Femur (tissue), 1 donor: ENCODE measurements around the gene ETV7.
"Not testable (repeated sequence)": the region's sequence is repeated elsewhere in the genome, so short reads cannot be mapped to it uniquely, and the experiment has no call there.

Source experiments
- DNase-seq: peaks from one replicate; pipeline ENCODE4 v3.0.0-alpha.2; 2017

ETV7 gene

GRCh38 chr6:36387440-36388303 is at the start of gene ETV7:
TSS of gene ETV7 (minus strand) at chr6:36387669. CDS start at chr6:36387541, 128 bp downstream.
- DNase-seq, result peak; percentile 44

- no peak for DNase-seq
These were observed 49.0 kb upstream of the ETV7 start for GRCh38 chr6:36436466-36436865.

GRCh38 chr6:36432151-36432671 is 44.7 kb upstream of the ETV7 start:
- no peak for DNase-seq

GRCh38 chr6:36431197-36431596 is 43.7 kb upstream of the ETV7 start:
- DNase-seq, result no peak

GRCh38 chr6:36430351-36430750 is 42.9 kb upstream of the ETV7 start:
- DNase-seq, result no peak

GRCh38 chr6:36428911-36429310 is 41.4 kb upstream of the ETV7 start:
- no peak for DNase-seq

- no peak for DNase-seq
These were observed 39.2 kb upstream of the ETV7 start for GRCh38 chr6:36426622-36427021.

GRCh38 chr6:36423101-36423824 is 35.8 kb upstream of the ETV7 start:
- DNase-seq, result peak; percentile 99

GRCh38 chr6:36422714-36423100 is 35.2 kb upstream of the ETV7 start:
- DNase-seq, result no peak

- no peak for DNase-seq
These were observed 31.8 kb upstream of the ETV7 start for GRCh38 chr6:36419310-36419709.

- no peak for DNase-seq
These were observed 31.1 kb upstream of the ETV7 start for GRCh38 chr6:36418558-36418957.

GRCh38 chr6:36414481-36414880 is 27.0 kb upstream of the ETV7 start:
- no peak for DNase-seq

- DNase-seq, result no peak
These were observed 26.3 kb upstream of the ETV7 start for GRCh38 chr6:36413489-36414480.

GRCh38 chr6:36409718-36410117 is 22.2 kb upstream of the ETV7 start:
- not testable (repeated sequence) for DNase-seq

GRCh38 chr6:36404164-36404563 is 16.7 kb upstream of the ETV7 start:
- DNase-seq, result no peak

GRCh38 chr6:36402481-36402880 is 15.0 kb upstream of the ETV7 start:
- no peak for DNase-seq

GRCh38 chr6:36399970-36400369 is 12.5 kb upstream of the ETV7 start:
- no peak for DNase-seq

GRCh38 chr6:36392621-36393020 is 5.2 kb upstream of the ETV7 start:
- DNase-seq, result no peak

GRCh38 chr6:36389353-36389752 is 1.9 kb upstream of the ETV7 start:
- DNase-seq, result no peak

- peak; percentile 55 for DNase-seq
These were observed 702 bp downstream of the ETV7 start for GRCh38 chr6:36386495-36387439.

GRCh38 chr6:36384095-36384494 is 3.4 kb downstream of the ETV7 start:
- DNase-seq, result no peak
